Measurements from ENCODE around the gene UBE2L6.

UBE2L6 gene

GRCh38 chr11:57597916-57598830 lies 30.7 kb upstream of the UBE2L6 start:
- TF ChIP-seq CTCF (IDR thresholded peaks at IDR 0.05; ENCODE audit: low read depth, low read length), result no peak
- no peak overlapping the region for H3K27ac ChIP-seq
- no peak overlapping the region; the same call in 1 of the 2 replicates for H3K4me3 ChIP-seq (ENCODE audit: low read depth, low read length)
- H3K9me3 ChIP-seq (ENCODE audit: severe bottlenecking), result no peaks in the 10 kb centered on the region
- H3K36me3 ChIP-seq, result no peaks in the 10 kb centered on the region
- H3K27me3 ChIP-seq (ENCODE audit: insufficient read depth, low read depth, severe bottlenecking), result peaks cover 81% of the 10 kb centered on the region
- peak; percentile 10 for DNase-seq

GRCh38 chr11:57597461-57597915 lies 30.0 kb upstream of the UBE2L6 start, which contains the start of gene SERPING1:
Gene SERPING1, plus strand, starts transcription at chr11:57597685. Its CDS starts 586 bp downstream, at chr11:57598271.
- no peak for DNase-seq

GRCh38 chr11:57596266-57596885 lies 28.9 kb upstream of the UBE2L6 start:
- TF ChIP-seq CTCF (IDR thresholded peaks at IDR 0.05; ENCODE audit: low read depth, low read length), result no peak
- no peak for DNase-seq
- Histone ChIP-seq H3K27me3 (ENCODE audit: insufficient read depth, low read depth, severe bottlenecking) (peaks cover 94% of the 10 kb centered on the region), H3K9me3 (ENCODE audit: severe bottlenecking) (no peaks in the 10 kb centered on the region), H3K36me3 (no peaks in the 10 kb centered on the region), H3K27ac (no peak overlapping the region), H3K4me3 (ENCODE audit: low read depth, low read length) (no peak overlapping the region)

More at GRCh38 chr11:57597461-57597915, 30.0 kb upstream of the UBE2L6 start, which contains the start of gene SERPING1:
- Histone ChIP-seq H3K27me3 (ENCODE audit: insufficient read depth, low read depth, severe bottlenecking) (peaks cover 88% of the 10 kb centered on the region), H3K4me3 (ENCODE audit: low read depth, low read length) (no peak within 1 kb of the TSS; the same call in 1 of the 2 replicates), H3K27ac (no peak within 1 kb of the TSS), H3K36me3 (no peaks in the 10 kb centered on the region), H3K9me3 (ENCODE audit: severe bottlenecking) (no peaks in the 10 kb centered on the region)
- no peak for TF ChIP-seq CTCF (IDR thresholded peaks at IDR 0.05; ENCODE audit: low read depth, low read length)

GRCh38 chr11:57588046-57588710 lies 20.7 kb upstream of the UBE2L6 start:
- Histone ChIP-seq H3K9me3 (ENCODE audit: severe bottlenecking) (peaks cover 4% of the 10 kb centered on the region), H3K27me3 (ENCODE audit: insufficient read depth, low read depth, severe bottlenecking) (peaks cover 77% of the 10 kb centered on the region), H3K36me3 (no peaks in the 10 kb centered on the region), H3K4me3 (ENCODE audit: low read depth, low read length) (no peak overlapping the region), H3K27ac (no peak overlapping the region)
- no peak for DNase-seq
- TF ChIP-seq CTCF (IDR thresholded peaks at IDR 0.05; ENCODE audit: low read depth, low read length), result no peak

GRCh38 chr11:57586711-57587245 lies 19.3 kb upstream of the UBE2L6 start:
- Histone ChIP-seq H3K27ac (no peak overlapping the region), H3K27me3 (ENCODE audit: insufficient read depth, low read depth, severe bottlenecking) (peaks cover 64% of the 10 kb centered on the region), H3K36me3 (no peaks in the 10 kb centered on the region), H3K4me3 (ENCODE audit: low read depth, low read length) (no peak overlapping the region), H3K9me3 (ENCODE audit: severe bottlenecking) (peaks cover 4% of the 10 kb centered on the region)
- no peak for DNase-seq
- TF ChIP-seq CTCF (IDR thresholded peaks at IDR 0.05; ENCODE audit: low read depth, low read length), result no peak

Measured in WERI-Rb-1 (cell line).